H54 (cell line): ENCODE measurements around the gene CLCN3.
"Not testable (repeated sequence)": the region's sequence is repeated elsewhere in the genome, so short reads cannot be mapped to it uniquely, and the experiment has no call there.

Source experiments
- DNase-seq: peaks from one replicate; pipeline ENCODE4 v3.0.0; 2011; ENCODE audit warnings: low spot score, mixed read lengths; ENCODE audit not compliant: insufficient read length
- FAIRE-seq: peaks from 3 replicates; lab custom pipeline; 2011; peaks lifted over from hg19 to GRCh38; lab: Jason Lieb, UNC
- POLR2A ChIP-seq: IDR thresholded peaks from 2 replicates; pipeline ENCODE4 v1.6.1; 2011; ENCODE audit warnings: low read depth, mild to moderate bottlenecking, low read length

Gene CLCN3

DNA sequence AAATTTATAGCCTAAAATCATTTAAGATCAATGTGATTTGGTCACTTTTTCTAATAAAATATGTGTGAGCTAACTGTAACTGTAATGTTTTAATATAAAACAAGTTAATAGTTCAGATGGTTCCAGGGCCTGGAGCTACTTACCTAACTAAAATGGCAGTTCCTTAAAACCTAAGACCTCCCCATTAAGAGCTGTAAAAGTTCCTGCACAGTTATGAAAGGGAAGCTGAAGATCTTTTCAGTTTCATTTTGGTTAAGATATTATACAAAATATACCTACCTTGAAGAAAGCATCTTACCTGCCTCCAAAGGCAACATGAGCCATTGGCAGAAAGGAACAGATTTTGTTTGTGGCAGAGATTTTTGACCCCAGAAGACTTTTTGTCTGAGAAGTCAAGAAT, 107.2 kb downstream of the CLCN3 start:
- DNase-seq, result no peak
- FAIRE-seq, result no peak
- TF ChIP-seq POLR2A, result no peak

DNA sequence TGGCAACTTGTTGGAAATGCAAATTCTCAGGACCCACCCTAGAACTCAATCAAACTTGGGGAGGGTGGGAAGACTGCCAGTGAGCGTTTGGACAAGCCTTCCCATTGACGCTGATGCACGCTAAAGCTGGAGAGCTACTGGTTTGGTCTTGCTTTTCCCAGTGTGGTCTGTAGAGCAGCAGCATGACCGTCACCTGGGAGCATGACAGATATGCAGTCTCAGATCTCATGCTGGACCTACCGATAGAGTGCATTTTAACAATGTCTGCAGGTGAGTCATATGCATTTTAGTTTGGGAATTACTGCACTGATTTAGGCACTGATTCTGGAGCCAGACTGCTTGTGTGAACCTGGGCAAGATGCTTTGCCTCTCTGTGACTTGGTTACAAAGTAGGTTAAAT, 110.2 kb downstream of the CLCN3 start:
- TF ChIP-seq POLR2A, result no peak
- FAIRE-seq (no peak), DNase-seq (no peak)

DNA sequence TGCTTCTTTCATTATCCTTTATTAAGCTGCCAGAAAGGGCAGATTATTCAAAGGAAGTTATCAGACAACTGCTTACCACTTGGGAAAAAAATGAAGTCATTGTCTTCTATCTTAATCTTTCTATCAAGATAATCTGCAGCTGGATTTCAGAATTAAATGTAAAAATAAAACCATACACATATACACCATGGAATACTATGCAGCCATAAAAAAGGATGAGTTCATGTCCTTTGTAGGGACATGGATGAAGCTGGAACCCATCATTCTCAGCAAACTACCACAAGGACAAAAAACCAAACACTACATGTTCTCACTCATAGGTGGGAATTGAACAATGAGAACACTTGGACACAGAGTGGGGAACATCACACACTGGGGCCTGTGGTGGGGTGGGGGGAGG, 118.2 kb downstream of the CLCN3 start:
- FAIRE-seq, DNase-seq: not testable (repeated sequence)

DNA sequence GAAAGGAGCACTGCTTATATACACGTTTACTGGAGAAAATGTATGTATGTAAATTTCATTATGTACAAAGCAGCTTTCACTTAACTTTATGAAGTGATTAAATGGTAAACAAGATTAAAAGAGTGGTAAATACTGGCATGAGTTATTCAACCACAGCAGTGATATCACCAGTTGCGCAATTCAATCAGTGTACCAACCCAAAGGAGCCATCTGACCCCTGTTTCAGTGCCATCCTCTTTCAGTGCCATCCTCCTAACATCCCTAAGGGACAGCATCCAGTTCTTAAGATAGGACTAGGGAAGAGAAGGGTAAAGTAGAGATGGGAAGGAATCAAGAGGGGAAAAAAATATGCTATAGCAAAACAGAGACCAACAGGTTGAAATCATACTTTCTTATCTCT, 121.2 kb downstream of the CLCN3 start:
- no peak for TF ChIP-seq POLR2A
- no peak for FAIRE-seq

DNA sequence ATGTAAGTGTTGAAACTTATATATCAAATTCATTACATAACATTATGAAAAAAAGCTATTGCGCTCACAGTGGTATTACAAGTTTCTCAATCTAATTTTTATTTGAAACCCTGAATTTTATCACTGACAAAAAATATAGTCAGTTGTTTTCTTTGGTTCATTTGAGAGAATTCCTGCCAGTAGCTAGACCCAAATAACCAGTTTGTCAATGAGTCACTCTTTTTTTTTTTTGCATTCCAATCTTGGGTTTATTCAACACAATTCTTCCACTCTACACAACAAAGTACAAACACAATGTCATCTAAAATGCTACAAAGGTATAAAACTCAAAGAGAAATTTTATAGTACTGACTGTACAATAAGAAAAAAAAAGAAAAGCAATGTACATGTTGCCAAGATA, 124.2 kb downstream of the CLCN3 start:
- TF ChIP-seq POLR2A, result no peak
- DNase-seq (no peak), FAIRE-seq (no peak)

More for the DNA sequence above, 121.2 kb downstream of the CLCN3 start:
- DNase-seq, result no peak

DNA sequence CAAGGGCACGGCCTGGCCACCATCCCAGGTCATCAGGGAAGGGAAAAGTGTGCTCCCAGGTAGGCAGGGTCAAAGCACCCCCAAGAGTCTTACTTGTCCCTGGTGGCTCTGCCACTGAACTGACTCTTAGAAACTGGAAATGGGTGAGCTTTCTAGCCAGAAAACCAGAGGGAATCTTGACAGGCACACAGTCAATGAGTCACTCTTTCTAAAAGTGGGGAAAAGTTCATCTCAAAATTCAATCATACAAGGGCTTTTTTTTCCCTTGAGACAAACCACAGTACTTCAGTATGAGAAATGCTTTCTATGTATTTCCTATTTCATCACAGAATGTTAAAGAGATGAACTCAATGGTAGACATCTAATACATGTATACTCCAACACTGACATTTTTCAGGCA, 124.9 kb downstream of the CLCN3 start:
- TF ChIP-seq POLR2A, result no peak
- FAIRE-seq (peak; percentile 23), DNase-seq (no peak)

DNA sequence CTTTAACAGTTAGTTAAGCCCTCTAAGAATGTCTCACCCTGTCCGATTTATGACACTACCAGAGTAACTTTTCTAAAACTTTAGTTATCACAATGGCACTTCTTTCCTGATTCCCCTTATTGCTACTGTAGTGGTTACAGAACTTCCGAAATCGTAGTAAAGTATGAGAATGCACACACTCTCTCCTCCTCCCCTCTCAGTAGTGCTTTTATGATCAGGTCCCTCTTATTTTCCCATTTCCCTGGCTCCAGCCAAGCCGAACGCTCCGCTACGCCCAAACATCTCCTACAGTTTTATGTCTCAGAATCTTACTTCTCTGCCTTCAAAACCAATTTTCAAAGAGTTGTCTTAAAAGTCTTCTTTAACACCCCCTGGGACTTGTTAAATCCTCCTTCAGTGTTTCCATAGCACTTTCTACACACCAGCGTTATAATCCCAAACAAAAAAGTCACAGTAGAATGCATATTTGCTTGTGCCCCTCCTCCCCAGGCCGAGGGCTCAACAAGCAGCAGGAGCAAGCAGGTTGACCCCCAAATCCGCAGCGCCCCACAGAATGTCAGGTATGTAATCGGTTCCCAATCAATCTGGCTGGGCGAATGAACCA, 136.7 kb downstream of the CLCN3 start:
- FAIRE-seq (no peak), DNase-seq (no peak)
- TF ChIP-seq POLR2A, result no peak

DNA sequence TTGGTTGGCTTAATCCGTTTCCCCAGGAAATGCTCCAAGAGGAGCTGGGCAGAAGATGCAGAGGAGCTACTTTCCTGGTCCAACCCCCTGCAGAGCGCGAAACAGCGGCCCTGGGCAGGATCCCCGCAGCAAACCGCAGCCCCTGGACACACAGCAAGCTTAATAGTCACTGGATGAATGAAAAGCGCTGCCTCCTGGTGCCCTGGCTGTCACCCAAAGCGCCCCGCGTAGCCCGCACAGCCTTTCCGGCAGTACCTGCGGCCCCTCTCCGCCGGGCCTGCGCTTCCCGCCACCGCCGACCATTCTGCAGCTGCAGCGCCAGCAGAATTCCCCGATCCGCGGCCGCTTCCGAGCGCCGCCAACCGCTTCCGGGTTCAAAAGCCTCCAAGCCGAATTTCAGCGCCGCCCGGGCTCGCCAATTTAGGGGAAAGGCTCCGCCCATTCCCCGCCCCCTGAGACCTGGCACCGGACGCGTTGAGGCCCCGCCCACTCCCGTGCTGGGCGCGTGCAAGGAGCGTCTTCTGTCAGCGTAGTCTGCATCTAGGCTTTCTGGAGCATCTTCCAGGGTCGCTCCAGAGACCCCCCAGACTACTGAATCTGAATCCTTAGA, 137.3 kb downstream of the CLCN3 start, which contains the start of gene HPF1:
Gene HPF1, minus strand, starts transcription at position 370 of the 610 bp plus-strand sequence. Its CDS starts 67 bp downstream, at position 303.
- peak; percentile 63 for DNase-seq
- FAIRE-seq, result no peak

DNA sequence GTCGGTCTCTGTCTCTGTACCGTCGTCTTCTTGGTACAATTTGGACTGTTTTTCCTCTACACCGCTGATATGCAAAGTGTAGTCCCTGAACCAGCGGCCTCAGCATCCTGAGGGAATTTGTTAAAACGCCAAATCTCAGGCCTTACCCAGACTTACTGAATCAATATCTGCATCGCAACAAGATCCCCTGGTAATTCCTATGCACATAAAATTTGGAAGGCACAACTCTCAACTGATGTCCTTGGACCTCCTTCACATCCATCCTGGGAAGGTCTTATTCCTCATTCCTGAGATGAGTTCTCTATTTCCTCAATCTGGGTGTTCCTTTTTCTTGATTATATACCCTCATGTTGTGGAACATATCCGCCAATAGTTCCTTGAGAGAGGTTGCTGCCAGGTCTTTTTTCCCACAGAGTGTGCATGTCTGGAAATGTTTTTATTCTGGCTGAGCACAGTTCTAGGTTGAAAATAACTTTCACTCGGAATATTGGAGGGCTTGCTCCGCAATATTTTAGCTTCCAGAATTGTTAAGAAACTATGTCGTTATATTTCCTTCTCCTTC, 138.1 kb downstream of the CLCN3 start:
- FAIRE-seq (no peak), DNase-seq (no peak)
- TF ChIP-seq POLR2A, result no peak

More for the DNA sequence above, 137.3 kb downstream of the CLCN3 start, which contains the start of gene HPF1:
- TF ChIP-seq POLR2A, result peak; percentile 51; the same call in 1 of the 2 replicates

DNA sequence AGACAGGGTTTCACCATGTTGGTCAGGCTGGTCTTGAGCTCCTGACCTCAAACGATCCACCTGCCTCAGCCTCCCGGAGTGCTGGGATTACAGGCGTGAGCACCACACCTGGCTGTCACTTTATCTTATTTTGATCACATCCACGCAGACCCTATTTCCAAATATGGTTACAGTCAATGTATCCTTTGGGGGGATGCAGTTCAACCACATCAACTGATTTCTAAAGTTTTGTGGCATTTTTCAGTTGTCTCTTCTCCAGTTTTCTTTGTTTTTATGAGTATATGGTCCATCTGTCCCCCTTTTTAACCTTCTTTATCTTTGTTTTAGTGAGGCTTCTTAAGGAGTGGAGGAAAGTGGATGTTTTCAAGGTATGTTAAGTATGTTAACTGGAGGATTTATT, 141.5 kb downstream of the CLCN3 start:
- no peak for TF ChIP-seq POLR2A
- DNase-seq (no peak), FAIRE-seq (no peak)

DNA sequence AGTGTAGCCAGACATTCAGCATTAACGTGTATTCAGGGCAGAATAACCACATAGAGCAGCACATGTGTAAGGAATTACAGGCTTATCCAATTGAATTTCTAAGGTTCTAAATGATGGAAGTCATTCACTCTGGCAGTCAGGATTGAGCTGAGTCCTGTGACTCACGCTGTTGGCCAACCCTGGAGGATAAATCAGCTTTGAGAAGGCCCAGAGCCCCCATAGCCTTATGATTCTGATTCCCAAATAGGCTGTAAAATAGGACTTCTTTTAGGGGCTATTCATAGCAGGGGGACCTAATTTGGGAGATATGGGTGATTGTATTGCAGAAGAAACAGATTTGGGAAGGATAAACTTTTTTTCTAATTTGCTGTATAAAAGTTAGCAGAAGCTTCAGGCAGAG, 145.5 kb downstream of the CLCN3 start:
- no peak for FAIRE-seq
- no peak for DNase-seq
- no peak for TF ChIP-seq POLR2A

DNA sequence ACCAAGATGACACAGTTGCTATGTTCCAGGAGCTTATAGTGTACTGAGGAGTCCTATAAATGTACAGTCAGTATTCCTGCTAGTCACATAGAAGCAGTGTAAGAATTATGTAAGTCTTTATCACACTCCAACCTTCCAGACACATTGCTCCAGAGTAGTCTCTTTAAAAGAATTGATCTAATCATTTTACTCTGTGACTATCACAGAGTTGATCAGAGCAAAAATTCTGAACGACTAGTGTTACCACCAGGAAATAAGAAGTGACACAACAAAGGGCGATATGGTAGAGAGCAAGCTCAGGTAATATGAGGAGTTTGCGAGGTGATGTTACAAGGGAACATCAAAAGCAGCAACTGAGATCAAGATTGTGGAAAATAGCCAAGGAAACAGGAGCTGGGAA, 146.4 kb downstream of the CLCN3 start:
- no peak for FAIRE-seq
- TF ChIP-seq POLR2A, result no peak

DNA sequence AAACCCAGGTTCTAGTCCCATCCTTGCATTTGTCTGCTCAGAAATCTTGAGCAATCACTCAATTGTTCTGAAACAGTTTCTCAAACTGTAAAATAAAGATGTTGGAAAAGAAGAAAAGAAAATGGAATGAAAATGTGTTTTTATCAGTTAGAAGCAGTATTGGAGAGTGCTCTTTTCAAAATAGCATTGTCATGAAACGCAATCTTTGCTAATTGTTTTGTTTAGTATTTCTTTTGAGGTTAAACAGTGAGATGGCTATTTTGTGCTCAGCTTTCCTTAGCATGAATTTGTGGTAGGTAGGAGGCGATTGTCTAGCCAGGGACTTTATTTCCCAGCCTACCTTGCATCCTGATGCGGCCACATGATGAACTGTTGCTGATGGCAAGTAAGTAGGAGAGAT, 148.0 kb downstream of the CLCN3 start:
- no peak for FAIRE-seq
- no peak for DNase-seq
- TF ChIP-seq POLR2A, result no peak

More for the DNA sequence above, 146.4 kb downstream of the CLCN3 start:
- DNase-seq, result no peak

DNA sequence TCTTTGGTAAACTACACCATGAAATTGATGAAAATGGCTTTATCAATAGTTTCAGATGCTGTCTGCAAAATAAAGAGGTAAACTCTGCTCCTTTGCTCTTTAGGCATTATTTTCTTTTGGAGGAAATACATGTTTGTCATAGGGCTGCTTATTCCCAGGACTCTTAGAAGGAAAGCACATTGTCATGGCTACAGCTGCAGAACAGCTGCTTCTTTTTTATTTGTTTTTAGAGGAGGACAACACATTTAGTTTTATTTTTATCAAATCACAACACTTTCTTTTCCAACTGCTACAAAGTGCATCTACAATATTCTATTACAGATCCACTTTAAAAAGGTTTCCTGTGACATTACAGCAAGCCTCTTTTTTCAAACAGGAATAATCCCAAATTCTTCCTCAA, 150.0 kb downstream of the CLCN3 start:
- FAIRE-seq (no peak), DNase-seq (no peak)
- no peak for TF ChIP-seq POLR2A

DNA sequence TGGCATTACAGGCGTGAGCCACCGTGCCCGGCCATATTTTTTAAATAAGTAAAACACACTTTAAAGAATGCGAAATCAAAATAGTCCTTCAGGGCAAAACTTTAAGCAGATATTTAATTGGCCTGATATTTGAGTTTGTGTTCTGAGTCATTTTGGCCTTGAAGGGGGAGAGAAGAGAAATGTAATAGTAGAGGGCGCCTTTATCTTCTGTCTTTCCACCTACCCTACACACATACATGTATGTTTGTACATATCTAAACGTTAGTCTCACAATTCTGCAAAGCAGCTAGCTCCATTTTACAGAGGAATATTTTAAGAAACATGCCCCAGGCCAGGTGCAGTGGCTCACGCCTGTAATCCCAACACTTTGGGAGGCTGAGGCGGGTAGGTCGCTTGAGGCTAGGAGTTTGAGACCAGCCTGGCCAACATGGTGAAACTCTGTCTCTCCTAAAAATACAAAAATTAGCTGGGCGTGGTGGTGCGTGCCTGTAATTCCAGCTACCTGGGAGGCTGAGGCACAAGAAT, 151.2 kb downstream of the CLCN3 start:
- not testable (repeated sequence) for DNase-seq, FAIRE-seq
